Stomach (tissue), 9 donors: ENCODE results near the gene LRRC15. TPM values are rescaled to one million over a fixed set of nuclear protein-coding genes. Genes with fewer than 3 reads are reported as not detected.

Experiments used
- DNase-seq, 2 donors: peaks; one replicate each; pipeline versions ENCODE4 v3.0.0 to v3.0.0-alpha.2; 2013 to 2019
- H3K27ac ChIP-seq, 5 donors: fragments of 200-600 bp in 4 of 5; sonication (generic) in 4 of 5; one replicate each; pipeline ENCODE4 v1.5.1; 2013 to 2019; ENCODE audit warnings: mild to moderate bottlenecking in 1 of 5, moderate library complexity in 1 of 5
- H3K27me3 ChIP-seq, 3 donors: fragments of 200-600 bp; sonication (generic); one replicate each; pipeline ENCODE4 v1.5.1; 2017 to 2019; ENCODE audit warnings: mixed run types in 1 of 3
- H3K36me3 ChIP-seq, 4 donors: fragments of 200-600 bp; sonication (generic); 1 replicate in 3 of 4; 2 replicates in 1 of 4; pipeline ENCODE4 v1.5.1; 2016 to 2019
- H3K4me1 ChIP-seq, 4 donors: fragments of 200-600 bp; sonication (generic); one replicate each; pipeline ENCODE4 v1.5.1; 2016 to 2019
- H3K4me3 ChIP-seq, 4 donors: fragments of 200-600 bp; sonication (generic) in 3 of 4; one replicate each; pipeline ENCODE4 v1.5.1; 2016 to 2019; ENCODE audit warnings: mild to moderate bottlenecking in 1 of 4
- H3K9me3 ChIP-seq, 4 donors: fragments of 200-600 bp; sonication (generic); one replicate each; pipeline ENCODE4 v1.5.1; 2016 to 2019
- CTCF ChIP-seq, 7 experiments: fragments of 450-650 bp in 4 of 7; fragments of 200-600 bp in 3 of 7; sonication (generic) in 3 of 7; IDR thresholded peaks; one replicate each; pipeline ENCODE4 v1.5.1; 2016 to 2019; ENCODE audit warnings: antibody characterized with exemption in 7 of 7, control low read depth in 2 of 7, mild to moderate bottlenecking in 1 of 7
- EP300 ChIP-seq: sonication (generic); formaldehyde crosslinking; IDR thresholded peaks from one replicate; pipeline ENCODE4 v1.6.1; 2017; ENCODE audit warnings: antibody characterized with exemption
- POLR2A ChIP-seq, 4 donors: fragments of 450-650 bp; IDR thresholded peaks; one replicate each; pipeline ENCODE4 v1.6.1; 2016; ENCODE audit warnings: antibody characterized with exemption in 4 of 4, control low read depth in 2 of 4, mild to moderate bottlenecking in 1 of 4, moderate library complexity in 1 of 4
- POLR2AphosphoS5 ChIP-seq, 3 donors: sonication (generic); formaldehyde crosslinking; IDR thresholded peaks; one replicate each; pipeline ENCODE4 v1.6.1; 2016; ENCODE audit warnings: antibody characterized with exemption in 3 of 3
- WGBS, 5 donors: extraction: QIAGEN DNeasy Blood & Tissue Kit in 3 of 5; methylation state at CpG; one replicate each; pipeline versions ENCODE4 v1.1.5 to v1.1.7; 2013 to 2018; 5-methylcytosine and 5-hydroxymethylcytosine counted together
- intact Hi-C: fragments of 100-400 bp; cut with DNase I; formaldehyde crosslinking; loops from one replicate; pipeline ENCODE4 v1.15.1; 2023; ENCODE audit warnings: low total_unique reads
- polyA plus RNA-seq, 3 donors: library from polyadenylated mRNA; stranded (reverse); fragments of 200-250 nt; gene quantifications; one replicate each; pipeline ENCODE4 v1.2.3, GENCODE V29; 2013
- total RNA-seq, 5 donors: library from RNA; depleted of rRNA; stranded (reverse); fragments of >200 nt; gene quantifications; one replicate each; pipeline versions ENCODE4 v1.1.0 to v1.2.3, GENCODE V29; 2014 to 2016
- donor health status: healthy with polysubstance abuse.
- donor health status: Bipolar disorder and iron deficiency.
- donor health status: healthy.

LRRC15 gene
- total and polyA plus RNA-seq, 8 donors, result 0.03 to 1.7 (median 0.43) TPM; not detected in 3

DNA sequence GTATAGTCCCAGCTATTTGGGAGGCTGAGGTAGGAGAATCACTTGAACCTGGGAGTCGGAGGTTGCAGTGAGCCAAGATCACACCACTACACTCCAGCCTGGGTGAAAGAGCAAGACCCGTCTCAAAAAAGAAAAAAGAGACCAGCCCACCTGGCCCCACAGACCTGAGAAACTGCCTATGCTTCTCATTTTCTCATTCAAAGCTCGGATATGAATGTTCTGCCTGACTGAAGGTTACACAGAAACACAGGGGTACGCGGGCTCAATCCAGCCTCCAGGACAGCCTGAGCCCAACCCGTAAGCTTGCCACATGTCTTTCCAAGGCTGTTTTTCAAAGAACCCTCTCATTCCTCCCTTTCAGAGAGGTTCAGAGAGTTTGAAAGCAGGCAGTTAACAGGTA lies 9.7 kb upstream of the LRRC15 start:
- no peak for DNase-seq
- no peak overlapping the region for H3K27ac ChIP-seq
- peaks cover 0 to 53% (median 0%) of the 10 kb centered on the region in 3 donors for H3K27me3 ChIP-seq
- TF ChIP-seq EP300 (no peak), POLR2A (IDR thresholded peaks at IDR 0.05) (no peak), CTCF (IDR thresholded peaks at IDR 0.05) (no peak), POLR2AphosphoS5 (IDR thresholded peaks at IDR 0.05) (no peak)
- no peaks in the 10 kb centered on the region for H3K9me3 ChIP-seq
- H3K36me3 ChIP-seq, result no peaks in the 10 kb centered on the region
- 83 to 93% (median 86%) methylated on average over 6 of the region's 6 CpGs for WGBS, 5 donors
- H3K4me3 ChIP-seq, result no peak overlapping the region
- H3K4me1 ChIP-seq, result peaks cover 0 to 7% (median 0%) of the 10 kb centered on the region in 4 donors
- intact Hi-C loops, result no loop called here

- TF ChIP-seq EP300 (no peak), POLR2AphosphoS5 (IDR thresholded peaks at IDR 0.05) (no peak), CTCF (IDR thresholded peaks at IDR 0.05) (no peak)
- H3K27me3 ChIP-seq, result peaks cover 0 to 53% (median 0%) of the 10 kb centered on the region in 3 donors
- H3K9me3 ChIP-seq, result no peaks in the 10 kb centered on the region
- DNase-seq, result no peak
- no peak overlapping the region for H3K4me3 ChIP-seq
- H3K27ac ChIP-seq, result no peak overlapping the region
- H3K4me1 ChIP-seq, result peaks cover 0 to 7% (median 0%) of the 10 kb centered on the region in 4 donors
- intact Hi-C loops, result no loop called here
- WGBS, 5 donors, result 88 to 97% (median 95%) methylated on average over 1 of the region's 1 CpG
- H3K36me3 ChIP-seq, result no peaks in the 10 kb centered on the region
Measured at GRCh38 chr3:194377708-194378107, 8.2 kb upstream of the LRRC15 start.

DNA sequence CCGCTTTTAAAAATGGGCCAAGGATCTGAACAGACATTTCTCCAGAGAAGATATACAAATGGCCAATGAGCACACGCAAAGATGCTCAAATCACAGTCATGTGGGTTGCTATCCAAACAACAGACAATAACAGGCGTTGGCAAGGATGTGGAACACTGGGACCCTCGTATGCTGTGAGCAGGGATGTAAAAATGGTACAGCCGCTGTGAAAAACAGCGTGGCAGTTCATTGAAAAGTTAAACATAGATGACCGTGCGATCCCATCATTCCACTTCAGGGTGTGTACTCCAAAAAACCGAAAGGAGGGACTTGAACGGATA lies 6.7 kb upstream of the LRRC15 start:
- Histone ChIP-seq H3K27me3 (peaks cover 0 to 46% (median 0%) of the 10 kb centered on the region in 3 donors), H3K9me3 (no peaks in the 10 kb centered on the region), H3K27ac (no peak overlapping the region), H3K4me1 (peaks cover 0 to 1% (median 0%) of the 10 kb centered on the region in 4 donors), H3K36me3 (no peaks in the 10 kb centered on the region), H3K4me3 (no peak overlapping the region)
- WGBS, 5 donors, result 78 to 82% (median 78%) methylated on average over 10 of the region's 10 CpGs
- TF ChIP-seq POLR2AphosphoS5 (IDR thresholded peaks at IDR 0.05) (no peak), EP300 (no peak), POLR2A (IDR thresholded peaks at IDR 0.05) (no peak), CTCF (IDR thresholded peaks at IDR 0.05) (no peak)
- intact Hi-C loops, result no loop called here
- DNase-seq, result no peak

DNA sequence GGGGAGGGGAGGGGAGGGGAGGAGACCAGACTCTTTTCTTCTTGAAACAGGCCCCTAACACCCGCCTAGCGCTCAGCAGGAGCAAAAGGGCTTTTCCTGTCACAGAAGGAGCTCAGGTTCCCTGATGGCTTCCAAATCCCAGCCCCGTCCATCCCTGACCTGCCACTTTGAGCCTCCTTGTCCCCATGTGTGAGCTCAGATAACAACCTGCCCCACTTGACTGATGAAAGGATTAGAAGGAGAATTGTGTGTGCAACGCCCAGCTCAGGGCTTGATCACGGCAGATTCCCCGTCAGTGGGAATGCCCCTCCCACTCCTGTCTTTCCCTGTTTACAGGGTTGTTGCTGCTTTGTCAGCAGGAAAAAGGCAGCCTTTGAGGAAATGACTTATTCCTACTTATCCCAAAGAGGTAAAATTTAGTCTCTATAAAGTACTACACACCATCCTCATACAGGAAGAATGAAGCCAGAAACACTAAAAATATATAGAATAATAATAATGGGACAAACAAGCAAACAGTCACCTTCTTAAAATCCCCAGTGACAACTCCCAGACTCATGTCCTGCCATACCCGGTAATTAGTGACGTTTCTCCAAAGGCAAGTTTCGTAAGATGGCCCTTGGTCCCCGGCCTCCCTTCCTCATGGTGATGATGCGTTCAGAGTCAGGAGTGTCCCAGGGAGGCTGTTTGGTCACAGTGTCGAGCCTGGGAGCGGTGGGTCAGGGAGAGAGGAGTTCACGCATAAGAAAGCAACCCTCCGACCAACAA lies 6.1 kb upstream of the LRRC15 start:
- 51 to 59% (median 57%) methylated on average over 15 of the region's 15 CpGs for WGBS, 5 donors
- TF ChIP-seq POLR2A (IDR thresholded peaks at IDR 0.05), result no peak
- no peak for TF ChIP-seq CTCF (IDR thresholded peaks at IDR 0.05)
- no peak for TF ChIP-seq EP300
- no peak for TF ChIP-seq POLR2AphosphoS5 (IDR thresholded peaks at IDR 0.05)

More for the DNA sequence above, 6.1 kb upstream of the LRRC15 start:
- Histone ChIP-seq H3K27ac (no peak overlapping the region), H3K4me1 (no peaks in the 10 kb centered on the region), H3K9me3 (no peaks in the 10 kb centered on the region), H3K27me3 (peaks cover 0 to 47% (median 0%) of the 10 kb centered on the region in 3 donors), H3K4me3 (no peak overlapping the region), H3K36me3 (no peaks in the 10 kb centered on the region)
- DNase-seq, result peak in 1 of 2 donors; percentile 28
- intact Hi-C loops, result no loop called here
